ENCODE data around the gene FYN.

- TF ChIP-seq TAF1 (IDR thresholded peaks at IDR 0.05; ENCODE audit: borderline replicate concordance, low read depth, low read length), result no peak
- no peak for TF ChIP-seq POLR2AphosphoS5 (IDR thresholded peaks at IDR 0.05; ENCODE audit: low read depth, low read length)
Observed at GRCh38 chr6:111632468-111633247, 240.6 kb downstream of the FYN start.
